ENCODE measurements around the gene POLR3GL. TPM values are rescaled to one million over a fixed set of nuclear protein-coding genes. Genes with fewer than 3 reads are reported as not detected.

POLR3GL gene
- total RNA-seq, 6 experiments from 2014 or later, result 8.4 to 14.3 (median 11.9) TPM

- intact Hi-C loops (cut with DNase I), result no loop called here
- Histone ChIP-seq H3K27ac (no peak overlapping the region), H3K4me1 (peaks cover 0 to 46% (median 10%) of the 10 kb centered on the region in 4 donors), H3K36me3 (no peaks in the 10 kb centered on the region), H3K27me3 (no peaks in the 10 kb centered on the region), H3K9me3 (no peaks in the 10 kb centered on the region), H3K4me3 (no peak overlapping the region)
- WGBS (ENCODE audit: insufficient coverage, low coverage, low lambda C conversion rate, missing lambda C conversion rate), result 100% methylated on average over 3 of the region's 3 CpGs
- DNase-seq, result no peak
- ATAC-seq, result no peak
- TF ChIP-seq POLR2A (IDR thresholded peaks at IDR 0.05) (no peak), CTCF (IDR thresholded peaks at IDR 0.05) (no peak)
These were observed 11.6 kb upstream of the POLR3GL start for GRCh38 chr1:145952903-145953302.

GRCh38 chr1:145953861-145954260, 10.6 kb upstream of the POLR3GL start:
- Histone ChIP-seq H3K27ac (no peak overlapping the region), H3K4me3 (no peak overlapping the region), H3K9me3 (no peaks in the 10 kb centered on the region), H3K27me3 (no peaks in the 10 kb centered on the region), H3K4me1 (peaks cover 0 to 52% (median 13%) of the 10 kb centered on the region in 4 donors), H3K36me3 (no peaks in the 10 kb centered on the region)
- no peak for DNase-seq
- intact Hi-C loops (cut with DNase I), result no loop called here
- 75% methylated on average over 6 of the region's 6 CpGs for WGBS (ENCODE audit: insufficient coverage, low coverage, low lambda C conversion rate, missing lambda C conversion rate)
- TF ChIP-seq POLR2A (IDR thresholded peaks at IDR 0.05), result no peak
- no peak for TF ChIP-seq CTCF (IDR thresholded peaks at IDR 0.05)
- ATAC-seq, result no peak

- DNase-seq, result no peak
- WGBS (ENCODE audit: insufficient coverage, low coverage, low lambda C conversion rate, missing lambda C conversion rate), result 37% methylated on average over 2 of the region's 2 CpGs
- H3K27ac ChIP-seq, result no peak overlapping the region
- TF ChIP-seq CTCF (IDR thresholded peaks at IDR 0.05) (no peak), POLR2A (IDR thresholded peaks at IDR 0.05) (no peak)
- H3K4me3 ChIP-seq, result no peak overlapping the region
- ATAC-seq, result no peak
- peaks cover 0 to 52% (median 13%) of the 10 kb centered on the region in 4 donors for H3K4me1 ChIP-seq
- no peaks in the 10 kb centered on the region for H3K27me3 ChIP-seq
- no peaks in the 10 kb centered on the region for H3K36me3 ChIP-seq
- intact Hi-C loops (cut with DNase I), result no loop called here
- no peaks in the 10 kb centered on the region for H3K9me3 ChIP-seq
These were observed 9.1 kb upstream of the POLR3GL start for GRCh38 chr1:145955436-145955835.

GRCh38 chr1:145956361-145956760, 8.1 kb upstream of the POLR3GL start:
- Histone ChIP-seq H3K27ac (peak overlapping the region; percentile 78 to 97 (median 91)), H3K9me3 (no peaks in the 10 kb centered on the region), H3K4me3 (peak overlapping the region; percentile 65 to 93 (median 65)), H3K27me3 (no peaks in the 10 kb centered on the region), H3K4me1 (peaks cover 0 to 49% (median 14%) of the 10 kb centered on the region in 4 donors), H3K36me3 (no peaks in the 10 kb centered on the region)
- DNase-seq (no peak), ATAC-seq (no peak)
- no peak for TF ChIP-seq POLR2A (IDR thresholded peaks at IDR 0.05)
- TF ChIP-seq CTCF (IDR thresholded peaks at IDR 0.05), result no peak
- intact Hi-C loops (cut with DNase I), result no loop called here

All from right lobe of liver (tissue), 6 donors.